Ishikawa (cell line): Measurements from ENCODE around the gene C10orf53.

Source experiments
- CEBPB ChIP-seq: IDR thresholded peaks from 2 replicates; pipeline ENCODE4 v1.6.1; 2012
- EP300 ChIP-seq: IDR thresholded peaks from 2 replicates; pipeline ENCODE4 v1.6.1; 2012; ENCODE audit warnings: borderline replicate concordance
- RAD21 ChIP-seq: IDR thresholded peaks from 2 replicates; pipeline ENCODE4 v1.6.1; 2012; ENCODE audit warnings: low read depth
- ZBTB7A ChIP-seq: IDR thresholded peaks from 2 replicates; pipeline ENCODE4 v1.6.1; 2012; ENCODE audit warnings: low read depth
- TF ChIP-seq, protein P1 (sequence below): IDR thresholded peaks from 2 replicates; pipeline ENCODE4 v1.6.1; 2012

DNA sequence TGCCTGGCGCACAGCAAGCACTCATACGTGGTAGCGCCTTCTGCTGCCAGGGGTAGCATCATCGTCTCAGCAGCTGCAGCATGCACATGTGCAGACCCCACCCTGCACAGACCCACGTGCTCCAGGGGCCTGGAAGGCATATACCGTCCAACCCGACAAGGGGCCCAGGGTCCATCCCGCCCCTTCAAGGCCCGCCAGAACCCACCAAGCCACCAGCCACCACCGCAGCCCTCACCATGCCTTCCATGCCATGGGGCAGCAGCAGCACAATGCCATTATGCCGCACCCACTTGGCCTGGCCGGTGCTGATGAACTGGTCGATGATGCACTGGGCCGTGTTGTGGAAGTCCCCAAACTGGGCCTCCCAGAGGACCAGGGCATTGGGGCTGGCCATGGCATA is 60.0 kb downstream of the C10orf53 start:
- TF ChIP-seq CEBPB (no peak), RAD21 (no peak), EP300 (no peak), ZBTB7A (no peak)
- TF ChIP-seq, protein P1, sequence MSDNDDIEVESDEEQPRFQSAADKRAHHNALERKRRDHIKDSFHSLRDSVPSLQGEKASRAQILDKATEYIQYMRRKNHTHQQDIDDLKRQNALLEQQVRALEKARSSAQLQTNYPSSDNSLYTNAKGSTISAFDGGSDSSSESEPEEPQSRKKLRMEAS: no peak
